LNCAP (cell line): Measurements from ENCODE around the gene WASF2.

Experiments
- TF ChIP-seq, protein P1 (sequence below): fragments of 450-650 bp; IDR thresholded peaks from 2 replicates; pipeline ENCODE4 v1.5.1; 2017; ENCODE audit warnings: mild to moderate bottlenecking

Gene WASF2

DNA sequence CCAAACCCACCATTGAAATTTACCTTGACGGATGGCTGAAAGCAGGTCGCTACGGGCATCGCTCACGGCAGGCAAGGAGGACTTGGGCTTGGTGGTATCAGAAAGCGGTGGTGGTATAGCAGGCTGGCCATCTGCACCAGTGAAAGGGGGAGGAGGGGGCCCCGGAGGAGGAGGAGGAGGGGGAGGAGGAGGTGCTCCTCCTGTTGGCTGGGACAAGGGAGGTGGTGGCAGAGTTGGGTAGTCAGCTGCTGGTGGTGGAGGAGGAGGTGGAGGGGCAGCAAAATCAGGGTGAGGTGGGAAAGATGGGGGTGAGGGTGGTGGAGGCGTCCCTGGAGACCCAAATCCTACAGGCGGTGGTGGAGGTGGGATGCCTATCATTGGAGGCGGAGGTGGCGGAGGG, 80.3 kb downstream of the WASF2 start:
- TF ChIP-seq, protein P1, sequence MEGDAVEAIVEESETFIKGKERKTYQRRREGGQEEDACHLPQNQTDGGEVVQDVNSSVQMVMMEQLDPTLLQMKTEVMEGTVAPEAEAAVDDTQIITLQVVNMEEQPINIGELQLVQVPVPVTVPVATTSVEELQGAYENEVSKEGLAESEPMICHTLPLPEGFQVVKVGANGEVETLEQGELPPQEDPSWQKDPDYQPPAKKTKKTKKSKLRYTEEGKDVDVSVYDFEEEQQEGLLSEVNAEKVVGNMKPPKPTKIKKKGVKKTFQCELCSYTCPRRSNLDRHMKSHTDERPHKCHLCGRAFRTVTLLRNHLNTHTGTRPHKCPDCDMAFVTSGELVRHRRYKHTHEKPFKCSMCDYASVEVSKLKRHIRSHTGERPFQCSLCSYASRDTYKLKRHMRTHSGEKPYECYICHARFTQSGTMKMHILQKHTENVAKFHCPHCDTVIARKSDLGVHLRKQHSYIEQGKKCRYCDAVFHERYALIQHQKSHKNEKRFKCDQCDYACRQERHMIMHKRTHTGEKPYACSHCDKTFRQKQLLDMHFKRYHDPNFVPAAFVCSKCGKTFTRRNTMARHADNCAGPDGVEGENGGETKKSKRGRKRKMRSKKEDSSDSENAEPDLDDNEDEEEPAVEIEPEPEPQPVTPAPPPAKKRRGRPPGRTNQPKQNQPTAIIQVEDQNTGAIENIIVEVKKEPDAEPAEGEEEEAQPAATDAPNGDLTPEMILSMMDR = no peak

DNA sequence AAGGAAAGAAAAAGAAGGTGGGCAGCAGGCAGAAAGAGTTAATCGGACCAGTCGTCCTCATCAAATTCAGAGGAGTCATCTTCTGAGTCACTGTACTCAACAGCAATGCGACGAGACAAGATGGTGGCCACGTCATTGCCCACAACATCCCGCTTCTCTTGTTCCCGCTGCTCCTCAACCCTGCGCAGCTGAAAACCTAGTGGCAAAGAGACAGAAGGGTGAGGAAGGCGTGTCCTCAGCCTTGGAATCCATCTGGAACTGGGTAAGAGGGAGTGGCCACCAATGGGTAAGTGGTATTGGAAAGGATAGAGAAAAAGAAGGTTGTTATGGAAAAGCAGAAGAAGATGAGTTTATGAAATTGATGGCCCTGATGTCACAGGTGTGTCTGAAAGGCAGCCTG, 81.8 kb downstream of the WASF2 start:
- TF ChIP-seq, protein P1 = no peak

DNA sequence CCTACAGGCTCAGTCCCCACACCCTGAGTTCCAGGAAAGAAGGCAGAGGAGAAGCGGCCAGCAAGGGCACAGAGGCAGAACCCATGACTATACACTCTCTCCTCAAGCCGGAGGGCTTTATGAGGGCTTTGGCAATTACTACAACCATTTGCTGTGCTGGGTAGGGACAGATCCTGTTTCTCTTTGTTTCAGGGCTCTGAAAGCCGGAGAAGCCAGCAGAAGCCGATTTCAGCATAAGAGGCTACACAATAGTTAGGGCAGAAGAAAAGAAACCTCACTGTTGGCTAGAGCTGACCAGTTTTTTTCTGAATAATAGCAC, 83.6 kb downstream of the WASF2 start:
- TF ChIP-seq, protein P1 = no peak

DNA sequence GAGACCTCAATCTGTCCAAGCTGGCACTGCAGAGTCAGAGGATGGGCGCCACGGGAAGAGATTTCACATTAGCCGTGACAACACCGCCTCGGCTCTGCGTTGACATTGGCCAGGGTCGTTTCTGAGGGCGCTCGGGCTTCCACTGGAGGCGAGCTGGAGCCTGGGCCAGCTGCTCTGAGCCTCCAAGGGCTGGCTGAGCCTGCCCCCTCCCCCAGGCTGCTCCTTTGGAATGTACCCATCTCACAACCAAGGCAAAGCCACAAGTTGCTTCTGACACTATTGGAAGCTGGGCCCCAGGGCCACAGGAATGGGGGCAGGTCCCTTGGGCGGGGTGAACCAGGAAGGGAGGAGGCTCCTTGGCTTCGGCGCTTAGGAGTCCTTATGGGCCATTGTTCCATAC, 84.9 kb downstream of the WASF2 start:
- TF ChIP-seq, protein P1 = no peak

DNA sequence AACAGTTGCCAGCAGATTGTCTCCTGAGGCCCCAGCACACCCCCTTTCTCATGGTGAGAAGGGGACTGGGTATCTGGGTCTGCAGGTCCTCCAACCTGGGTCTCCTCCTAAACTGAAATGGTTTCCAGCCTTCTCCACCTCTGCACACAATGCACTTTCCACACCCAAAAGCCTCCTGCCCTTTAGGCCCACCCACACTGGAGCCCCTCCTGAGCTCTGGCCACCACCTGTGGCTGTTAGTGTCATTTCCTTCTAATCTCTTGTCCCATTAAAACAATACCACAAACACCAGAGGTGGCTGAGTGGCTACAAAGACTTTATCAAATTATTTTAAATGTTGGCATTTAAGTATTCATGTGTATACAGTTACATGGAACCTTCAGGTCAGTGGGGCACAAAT, 86.0 kb downstream of the WASF2 start:
- TF ChIP-seq, protein P1 = no peak

DNA sequence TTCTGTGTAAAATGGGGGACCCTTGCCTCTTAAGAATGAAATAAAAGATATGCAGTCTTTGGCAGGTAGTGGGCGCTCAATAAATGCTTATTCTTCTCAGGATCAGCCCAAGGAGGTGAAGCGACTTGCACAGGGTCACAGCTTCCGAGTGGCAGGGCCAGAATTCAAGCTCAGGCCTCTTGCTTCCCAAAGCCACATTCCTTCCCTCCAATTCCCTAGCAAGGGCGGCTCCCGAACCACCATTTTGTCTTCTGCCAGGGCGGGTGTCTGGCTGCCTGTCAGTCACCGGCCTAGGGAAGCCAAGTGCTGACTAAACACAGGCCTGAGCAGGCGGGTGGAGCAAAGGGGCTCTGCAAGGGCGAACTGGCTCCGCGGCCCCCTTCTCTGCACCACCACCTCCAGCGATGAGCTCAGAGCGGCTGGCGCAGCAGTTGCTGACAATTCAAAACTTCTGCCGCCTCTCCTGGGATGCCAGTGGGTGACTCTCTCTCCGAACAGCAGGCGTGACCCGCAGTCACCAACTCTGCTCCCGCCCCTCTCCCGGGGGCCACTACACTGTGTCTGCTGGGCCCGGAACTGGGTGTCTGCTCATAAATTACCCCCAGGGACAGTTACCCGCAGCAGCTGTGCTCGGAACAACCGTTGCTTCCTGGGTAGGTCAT, 86.8 kb downstream of the WASF2 start:
- TF ChIP-seq, protein P1 = no peak

DNA sequence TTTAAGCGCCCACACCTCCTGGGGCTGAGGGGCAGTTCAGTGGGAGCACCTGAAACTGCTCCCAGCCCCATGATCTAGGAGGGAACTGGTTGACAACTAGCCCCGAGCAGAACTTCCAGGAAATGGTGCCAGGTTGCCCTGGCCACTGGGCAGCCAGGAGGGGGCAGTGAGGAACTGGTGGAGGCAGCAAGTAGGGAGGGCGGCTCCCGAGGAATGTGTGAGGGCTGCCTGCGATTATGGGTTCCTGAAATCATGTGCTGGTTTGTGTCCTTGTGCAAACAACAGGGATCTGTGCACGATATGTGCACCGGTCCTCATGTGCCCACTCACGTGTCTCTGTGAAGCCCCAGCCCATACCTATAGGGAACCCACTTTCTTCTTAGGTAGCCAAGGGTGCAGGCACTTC, 87.6 kb downstream of the WASF2 start:
- TF ChIP-seq, protein P1 = peak; percentile 29; the same call in 1 of the 2 replicates

DNA sequence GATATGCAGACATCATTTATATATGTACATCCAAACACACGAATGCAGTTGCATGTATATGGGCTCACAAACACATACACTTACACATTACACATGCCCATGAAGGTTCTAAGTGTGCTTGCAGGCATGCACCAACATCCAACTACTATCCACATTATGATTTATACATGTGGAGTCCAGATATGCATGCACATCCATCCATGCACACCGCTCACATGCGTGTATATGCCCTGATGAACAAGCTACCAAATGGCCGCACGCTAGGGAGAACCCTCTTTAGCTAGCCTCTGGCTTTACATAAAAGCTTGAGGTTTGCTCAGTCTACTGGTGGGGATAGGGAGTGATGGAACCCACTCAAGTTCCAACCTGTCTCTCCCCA, 89.0 kb downstream of the WASF2 start:
- TF ChIP-seq, protein P1 = no peak
